Globus pallidus (tissue), 1 donor: ENCODE results near the gene USP33.
"Not testable (repeated sequence)": the region's sequence is repeated elsewhere in the genome, so short reads cannot be mapped to it uniquely, and the experiment has no call there.

ENCODE experiments used
- DNase-seq: peaks from one replicate; pipeline ENCODE4 v3.0.0-alpha.2; 2015; ENCODE audit warnings: low spot score

Gene USP33

GRCh38 chr1:77739235-77739634, 20.4 kb downstream of the USP33 start:
- DNase-seq = no peak

- DNase-seq = no peak
These were observed 27.6 kb downstream of the USP33 start for GRCh38 chr1:77732090-77732489.

GRCh38 chr1:77725706-77726105, 33.9 kb downstream of the USP33 start:
- DNase-seq = no peak

GRCh38 chr1:77718181-77718580, 41.5 kb downstream of the USP33 start:
- no peak for DNase-seq

GRCh38 chr1:77716065-77716464, 43.6 kb downstream of the USP33 start:
- DNase-seq = no peak

GRCh38 chr1:77709727-77710126, 49.9 kb downstream of the USP33 start:
- no peak for DNase-seq

GRCh38 chr1:77706321-77706720, 53.3 kb downstream of the USP33 start:
- DNase-seq = no peak

- DNase-seq = no peak
These were observed 54.9 kb downstream of the USP33 start for GRCh38 chr1:77704736-77705135.

- DNase-seq = not testable (repeated sequence)
These were observed 60.0 kb downstream of the USP33 start for GRCh38 chr1:77699673-77700072.

- no peak for DNase-seq
These were observed 62.2 kb downstream of the USP33 start for GRCh38 chr1:77697441-77697840.

- no peak for DNase-seq
These were observed 70.7 kb downstream of the USP33 start for GRCh38 chr1:77688939-77689338.

- DNase-seq = no peak
These were observed 72.1 kb downstream of the USP33 start for GRCh38 chr1:77687519-77687906.

GRCh38 chr1:77686796-77687518, 72.7 kb downstream of the USP33 start:
- no peak for DNase-seq

GRCh38 chr1:77683160-77684148, 76.2 kb downstream of the USP33 start:
- peak; percentile 93 for DNase-seq

GRCh38 chr1:77682460-77683159, 77.0 kb downstream of the USP33 start, which contains the start of gene ZZZ3:
ZZZ3 (minus strand) TSS chr1:77682658; CDS start chr1:77633354, 49,304 bp downstream.
- DNase-seq = peak; percentile 89

GRCh38 chr1:77680173-77680572, 79.5 kb downstream of the USP33 start:
- DNase-seq = no peak

GRCh38 chr1:77678660-77679610, 80.7 kb downstream of the USP33 start:
- no peak for DNase-seq

GRCh38 chr1:77674807-77675206, 84.8 kb downstream of the USP33 start:
- not testable (repeated sequence) for DNase-seq

GRCh38 chr1:77673716-77674355, 85.8 kb downstream of the USP33 start:
- DNase-seq = no peak

- DNase-seq = no peak
These were observed 86.6 kb downstream of the USP33 start for GRCh38 chr1:77673030-77673429.

GRCh38 chr1:77672374-77672773, 87.3 kb downstream of the USP33 start:
- DNase-seq = no peak
